Hematopoietic multipotent progenitor cell treated with erythropoietin and hydrocortisone succinate and interleukin-3 and kit ligand, for 6 days (in vitro differentiated cells): ENCODE results near the gene CDH13.
A peak's percentile ranks its signal among the peaks of the same experiment; 100 is the strongest.

Experiments
- DNase-seq: peaks from one replicate; pipeline ENCODE4 v3.0.0-alpha.2; 2015

The CDH13 gene

DNA sequence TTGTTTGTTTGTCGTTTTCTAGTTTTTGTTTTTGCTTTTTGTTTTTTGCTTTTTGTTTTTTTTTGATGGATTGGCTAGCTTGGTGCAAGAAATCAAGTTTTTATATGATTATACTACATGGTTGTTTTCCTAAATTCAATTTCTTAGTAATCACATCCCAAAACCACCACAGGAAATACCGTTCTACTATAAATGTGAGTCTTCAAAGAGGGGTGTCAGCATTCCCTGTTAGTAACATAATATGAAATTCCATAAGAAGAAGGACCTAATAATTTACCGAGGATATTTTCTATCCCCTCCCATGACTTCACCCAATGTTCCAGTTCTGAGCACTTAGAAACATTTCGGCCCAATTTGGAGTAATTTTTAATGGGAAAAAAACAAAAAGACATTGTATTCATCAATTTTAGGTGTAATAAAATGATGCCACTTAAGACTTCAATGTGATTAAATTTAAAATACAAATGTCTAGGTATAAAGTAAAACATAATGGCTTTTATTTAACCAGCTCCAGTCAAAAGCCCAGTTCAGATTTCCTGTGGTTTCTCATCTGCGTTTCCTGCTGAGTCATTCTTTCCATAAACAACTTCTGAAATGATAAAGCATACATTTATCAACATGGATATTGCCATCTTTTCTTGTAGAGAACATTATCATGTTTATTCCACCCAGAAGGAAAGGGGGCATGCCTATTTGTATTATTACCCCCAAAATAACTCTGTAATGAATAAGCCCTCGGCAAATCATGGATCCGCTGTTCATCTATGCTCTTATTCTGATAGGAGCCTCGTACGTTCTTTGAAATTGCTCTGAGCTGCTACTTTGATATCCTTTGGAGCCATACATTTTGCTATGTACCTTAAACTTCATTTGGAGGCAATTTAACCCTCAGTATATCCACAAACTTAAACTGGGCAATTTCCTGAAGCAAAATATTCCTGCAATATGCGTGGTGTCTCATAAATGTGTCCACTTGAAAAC, 1209.1 kb downstream of the CDH13 start:
- peak; percentile 64 for DNase-seq

DNA sequence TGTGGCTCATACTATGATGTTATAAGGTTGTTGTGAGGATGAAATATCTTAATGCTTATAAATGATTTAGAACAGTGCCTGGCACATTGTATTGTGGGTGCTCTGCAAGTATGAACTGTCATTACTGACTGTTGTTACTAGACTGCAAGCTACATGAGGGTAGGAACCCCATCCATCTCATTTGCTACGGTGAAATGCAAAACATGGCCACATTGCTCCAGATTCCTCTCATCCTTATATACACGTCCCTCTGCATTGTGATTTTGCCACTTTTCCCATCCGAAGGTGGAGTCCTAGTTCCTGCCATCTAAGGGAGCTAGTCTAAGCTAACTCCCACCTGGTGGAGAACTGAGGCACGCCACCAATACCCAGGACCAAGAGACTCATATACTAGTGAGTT, 1210.8 kb downstream of the CDH13 start:
- DNase-seq: no peak

DNA sequence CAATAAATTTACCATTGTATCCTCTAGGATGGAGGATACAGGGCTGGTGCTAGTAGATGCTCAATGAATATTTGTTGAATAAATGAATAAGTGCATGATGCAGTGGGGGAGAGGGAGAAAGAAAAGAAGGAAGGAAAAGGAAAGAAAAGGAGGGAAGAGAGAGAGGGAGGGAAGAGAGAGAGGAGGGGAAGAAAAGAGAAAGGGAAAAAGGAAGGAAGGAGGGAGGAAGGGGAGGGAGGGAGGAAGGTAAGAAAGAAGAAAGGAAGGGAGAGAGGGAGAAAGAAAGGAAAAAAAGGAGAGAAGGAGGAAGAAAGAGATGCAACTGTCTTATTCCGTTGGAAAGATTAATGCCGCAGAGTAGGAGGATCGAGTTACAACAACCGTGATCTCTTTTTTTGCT, 1211.4 kb downstream of the CDH13 start:
- no peak for DNase-seq

DNA sequence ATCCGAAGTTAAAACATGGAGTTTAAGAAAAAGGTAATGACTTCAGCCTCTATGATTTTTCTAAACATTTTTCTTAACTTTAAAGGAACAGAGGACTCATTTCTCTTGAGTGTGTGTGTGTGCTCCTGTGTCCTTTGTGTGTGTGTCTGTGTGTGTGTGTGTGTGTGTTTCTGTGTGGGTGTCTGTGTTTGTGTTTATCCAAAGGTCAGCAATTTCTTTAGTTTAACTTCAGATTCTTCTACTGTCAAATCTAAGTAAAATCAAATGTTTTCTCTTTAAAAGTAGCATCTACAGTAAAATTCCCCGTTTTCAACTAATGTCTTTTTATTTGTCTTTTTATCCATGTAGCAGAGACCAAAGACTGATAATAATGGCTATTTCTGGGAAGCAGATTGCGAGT, 1212.8 kb downstream of the CDH13 start:
- no peak for DNase-seq

DNA sequence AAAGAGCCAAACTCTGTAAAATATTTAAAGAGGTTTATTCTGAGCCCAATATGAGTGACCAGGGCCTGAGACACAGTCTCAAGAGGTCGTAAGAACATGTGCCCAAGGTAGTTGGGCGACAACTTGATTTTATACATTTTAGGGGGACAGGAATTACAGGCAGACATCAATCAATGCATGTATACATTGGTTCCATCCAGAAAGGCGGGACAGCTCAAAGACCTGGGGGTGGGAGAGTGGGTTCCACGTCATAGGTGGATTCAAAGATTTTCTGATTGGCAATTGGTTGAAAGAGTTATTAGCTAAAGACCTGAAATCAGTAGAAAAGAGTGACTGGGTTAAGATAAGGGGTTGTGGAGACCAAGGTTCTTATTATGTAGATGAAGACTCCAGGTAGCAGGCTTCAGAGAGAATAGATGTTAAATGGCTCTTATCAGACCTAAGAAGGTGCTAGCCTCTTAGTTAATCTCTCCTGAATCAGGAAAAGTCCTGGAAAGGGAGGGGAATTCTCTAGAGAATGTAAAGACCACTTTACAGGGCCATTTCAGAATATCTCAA, 1213.4 kb downstream of the CDH13 start:
- DNase-seq: no peak

DNA sequence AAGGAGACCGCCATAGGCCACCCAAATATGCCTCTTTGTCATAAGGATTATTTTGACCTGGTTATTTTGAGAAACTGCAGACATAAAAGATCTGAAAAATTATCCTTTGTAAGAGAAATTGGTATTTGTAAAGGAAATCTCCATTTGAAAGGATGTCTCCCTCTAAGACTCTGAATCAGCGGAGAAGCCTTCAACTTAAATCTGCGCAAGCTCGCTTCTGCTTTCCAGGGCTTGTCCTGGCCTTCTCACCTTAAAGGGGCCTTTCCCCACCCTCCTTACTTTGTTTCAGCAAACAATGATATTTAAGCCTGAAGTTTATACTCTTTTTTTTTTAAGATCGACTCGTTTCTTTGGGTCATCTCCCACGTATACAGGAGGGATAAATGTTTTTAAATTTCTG, 1215.5 kb downstream of the CDH13 start:
- DNase-seq: no peak

DNA sequence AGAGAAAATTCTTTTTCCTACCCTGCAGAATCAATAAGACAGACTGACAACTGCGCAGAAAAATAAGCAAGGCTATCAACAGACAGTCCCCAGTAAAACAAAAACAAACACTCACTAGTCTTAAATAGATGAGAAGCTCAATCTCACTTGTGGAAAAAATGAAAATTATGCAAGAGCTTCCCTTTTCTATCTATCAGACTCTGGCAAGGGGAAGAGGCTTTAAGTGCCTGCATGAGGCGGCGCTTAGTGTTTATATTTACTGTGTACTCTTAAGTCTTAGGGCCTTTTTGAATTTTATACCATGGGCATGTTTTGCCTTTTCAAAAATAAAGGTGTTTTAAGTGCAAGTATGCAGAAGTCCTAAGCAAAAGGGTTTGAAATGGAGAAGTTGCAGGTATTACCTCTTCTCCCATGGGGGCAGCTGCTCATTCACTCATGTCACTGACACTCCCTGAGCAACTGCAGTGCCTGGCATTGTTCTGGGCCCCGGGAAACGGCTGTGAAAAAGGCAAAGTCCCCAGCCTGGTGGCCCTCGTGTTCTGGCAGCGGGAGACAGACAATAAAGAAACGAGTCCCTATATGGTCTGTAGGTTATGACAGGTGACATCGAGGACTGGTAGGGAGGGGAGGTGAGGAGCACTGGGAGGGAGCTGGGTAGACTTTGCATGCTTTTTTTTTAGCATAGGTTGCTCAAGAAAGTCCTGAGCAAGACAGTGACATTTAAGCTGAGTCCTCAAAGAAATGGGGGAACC, 1216.2 kb downstream of the CDH13 start:
- peak; percentile 53 for DNase-seq

DNA sequence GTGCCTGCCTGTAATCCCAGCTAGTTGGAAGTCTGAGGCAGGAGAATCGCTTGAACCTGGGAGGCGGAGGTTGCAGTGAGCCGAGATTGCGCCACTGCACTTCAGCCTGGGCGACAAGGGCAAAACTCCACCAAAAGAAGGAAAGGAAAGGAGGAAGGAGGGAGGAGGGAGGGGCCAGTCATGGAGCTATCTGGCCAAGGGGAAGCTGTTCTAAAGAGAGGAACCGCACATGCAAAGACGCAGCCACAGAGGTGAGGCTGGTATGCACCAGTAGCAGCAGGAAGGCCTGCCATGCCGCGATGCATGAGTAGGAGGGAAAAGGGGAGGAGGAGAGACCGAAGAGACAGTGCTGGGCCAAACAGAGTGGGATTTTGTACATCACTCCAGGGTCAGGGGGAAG, 1216.9 kb downstream of the CDH13 start:
- peak; percentile 8 for DNase-seq

DNA sequence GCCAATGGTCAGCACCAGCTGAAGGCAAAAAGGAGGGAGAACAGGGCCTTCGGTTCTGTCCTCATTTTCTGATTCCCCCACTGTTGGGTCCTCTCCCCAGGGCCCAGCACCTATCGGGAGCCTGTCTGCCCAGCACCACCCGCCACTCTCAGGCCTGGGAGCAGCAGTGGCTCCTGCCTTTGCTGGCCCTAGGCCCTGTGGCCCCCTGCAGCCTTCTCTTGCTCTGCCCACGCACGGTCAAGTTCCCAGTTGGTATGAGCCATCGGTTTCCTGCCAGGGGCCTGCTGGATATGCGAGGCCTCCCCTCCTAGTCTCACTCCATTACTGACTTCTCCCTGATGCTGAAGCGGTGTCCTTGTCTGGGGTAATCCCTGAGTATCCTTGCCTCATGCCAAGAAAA, 1218.5 kb downstream of the CDH13 start:
- DNase-seq: no peak

DNA sequence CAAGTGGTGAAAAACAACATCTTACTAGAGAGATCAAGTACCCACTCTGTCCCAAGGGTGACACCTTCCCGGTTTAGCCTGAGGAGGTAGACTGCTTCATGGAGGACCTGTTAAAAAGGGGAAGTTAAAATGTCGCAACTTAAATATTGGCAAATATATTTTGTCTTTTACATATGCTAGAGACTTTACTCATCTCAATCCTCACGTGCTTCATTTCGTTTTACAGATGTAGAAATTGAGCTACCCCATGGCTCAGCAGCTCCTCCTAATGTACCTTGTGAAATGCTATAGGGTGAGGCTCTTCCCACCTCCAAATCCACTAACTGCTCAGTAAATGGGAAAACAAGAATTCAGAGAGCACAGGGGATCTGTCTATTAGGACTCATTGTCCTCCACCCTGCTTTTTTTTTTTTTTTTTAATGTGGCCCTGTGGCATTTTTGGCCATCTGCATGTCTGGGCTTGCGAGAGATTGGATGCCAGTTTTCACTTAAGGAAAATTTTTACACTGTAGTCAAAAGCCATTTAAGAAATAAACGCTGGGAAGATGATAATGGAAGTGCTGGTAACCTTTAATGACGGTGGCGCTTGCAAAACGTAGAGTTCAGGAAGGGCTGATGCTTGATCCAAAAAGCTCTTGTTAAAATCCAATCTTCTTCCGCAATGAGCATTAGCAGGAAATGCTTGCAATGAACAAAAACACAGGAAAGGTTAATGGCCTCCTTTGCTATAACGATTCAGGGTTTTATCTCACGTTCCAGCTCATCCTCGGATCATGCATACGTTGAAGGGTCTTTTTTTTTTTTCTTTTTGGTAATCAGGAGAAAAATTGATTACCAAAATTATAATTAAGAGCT, 1220.8 kb downstream of the CDH13 start:
- peak; percentile 68 for DNase-seq

DNA sequence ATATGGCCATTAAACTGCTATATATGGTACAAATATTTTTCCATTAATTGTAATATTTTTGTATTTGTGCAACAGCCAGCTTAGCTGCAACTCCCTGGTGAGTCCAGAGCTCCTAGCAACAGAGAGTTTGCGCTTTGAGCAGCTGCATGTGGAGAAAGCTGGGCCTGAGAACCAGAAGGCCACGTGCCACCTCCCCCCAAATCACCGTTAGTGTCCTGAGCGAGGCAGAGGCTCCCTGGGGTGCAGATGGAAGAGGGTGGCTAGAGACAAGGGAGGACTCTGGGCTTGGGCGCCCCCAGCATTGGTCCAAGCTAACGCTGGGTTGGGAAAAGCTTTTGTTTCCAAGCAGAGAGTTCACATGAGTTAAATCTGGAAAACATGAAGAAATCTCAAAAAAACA, 1222.7 kb downstream of the CDH13 start:
- DNase-seq: no peak
